Measurements from ENCODE around the gene UBE2D3. TPM values are rescaled to one million over a fixed set of nuclear protein-coding genes. Genes with fewer than 3 reads are reported as not detected.

The UBE2D3 gene
- total RNA-seq (2014; rRNA removed; shearing (Covaris generic)): 363 and 374 TPM in 2 replicates
- 347 and 355 TPM in 2 replicates for total RNA-seq (2022)
- percentile 97 among the genes with signal in this experiment for Bru-seq, nascent RNA
- percentile 96 among the genes with signal in this experiment for BruChase-seq, experiment 1, labeled RNA remaining after a 6-hour chase
- BruChase-seq, experiment 2, labeled RNA remaining after a 2-hour chase: percentile 95 among the genes with signal in this experiment
- long read RNA-seq, full-length matches to known transcripts: 579 of 697 reads
- long read RNA-seq, partial matches to known transcripts: 44 of 697 reads
- long read RNA-seq, other reads (novel, unspliced or antisense): 74 of 697 reads

DNA sequence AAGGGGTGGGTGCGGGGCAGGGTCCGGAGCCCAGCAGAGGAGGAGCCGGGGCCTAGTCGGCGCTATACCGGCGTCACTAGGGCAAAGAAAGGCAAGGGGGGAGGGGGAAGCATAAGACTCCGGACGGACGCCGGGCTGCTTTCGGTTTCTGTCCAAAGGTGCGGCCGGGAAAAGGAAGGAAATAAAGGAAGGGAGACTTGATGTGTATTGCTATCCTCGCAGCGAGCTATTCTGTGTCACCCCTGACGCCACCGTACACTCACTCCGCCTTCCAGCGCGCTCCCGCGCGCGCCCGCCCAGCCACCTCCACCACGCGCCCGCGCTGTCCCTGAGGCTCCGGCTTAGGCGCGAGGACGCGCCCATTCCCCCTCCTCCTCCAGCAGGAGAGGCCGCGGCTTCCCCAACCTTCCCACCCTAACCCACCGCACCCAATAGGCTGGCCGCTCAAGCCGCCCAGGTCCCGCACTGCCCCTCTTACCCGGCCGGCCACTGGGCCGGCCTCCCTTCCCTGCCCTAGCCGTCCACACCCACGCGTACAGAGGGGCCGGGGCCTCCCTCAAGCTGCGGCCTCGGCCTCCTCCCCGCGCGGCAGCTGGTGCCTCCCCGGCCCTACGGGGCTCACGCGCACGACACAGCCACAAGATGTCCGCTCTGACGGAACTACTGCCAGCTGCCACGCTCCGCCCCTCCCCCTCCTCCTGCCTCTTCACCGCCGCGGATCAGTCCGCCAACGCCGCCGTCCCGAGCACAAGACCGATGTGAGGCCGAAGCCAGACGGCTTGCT, at the start of gene UBE2D3:
Gene UBE2D3 (minus strand): TSS at position 662 of the 784 bp plus-strand sequence. CDS start 1,043 bp downstream, outside the sequence.
- Histone ChIP-seq H3K9me3 (ENCODE audit: low read length) (no peaks in the 10 kb centered on the region), H3K9me2 (ENCODE audit: insufficient read depth, low read length) (no peaks in the 10 kb centered on the region), H3K4me1 (ENCODE audit: insufficient read depth, low read length, poor library complexity, severe bottlenecking) (peaks cover 41% of the 10 kb centered on the region), H4K20me1 (ENCODE audit: insufficient read depth, low read length) (peaks cover 29% of the 10 kb centered on the region), H3K4me2 (ENCODE audit: low read length) (peak within 1 kb of the TSS; percentile 92), H3K4me3 (ENCODE audit: low read depth, low read length, poor library complexity, severe bottlenecking) (peak within 1 kb of the TSS; percentile 89), H2AFZ (ENCODE audit: low read length) (peak within 1 kb of the TSS; percentile 11; the same call in 1 of the 2 replicates), H3K79me2 (ENCODE audit: insufficient read depth, low read depth, low read length) (peaks cover 84% of the 10 kb centered on the region), H3K36me3 (ENCODE audit: insufficient read depth, low read length) (peaks cover 46% of the 10 kb centered on the region), H3K27ac (ENCODE audit: low read depth, low read length, poor library complexity, severe bottlenecking) (peak within 1 kb of the TSS; percentile 94)
- ChIA-PET POLR2A (interaction anchor here (0.5 to 11.2 kb wide), 18 partner anchors 11 to 397 kb away, joined by 3 to 116 read pairs (median 4); partner anchors contain the start of genes CISD2 and MANBA), CTCF (ENCODE audit: unreplicated experiment) (interaction anchor here (0.8 to 1.6 kb wide), 4 partner anchors 9 to 273 kb away, joined by 3 to 7 read pairs (median 4); partner anchors contain the start of gene CISD2)
- TF ChIP-seq, protein P1, sequence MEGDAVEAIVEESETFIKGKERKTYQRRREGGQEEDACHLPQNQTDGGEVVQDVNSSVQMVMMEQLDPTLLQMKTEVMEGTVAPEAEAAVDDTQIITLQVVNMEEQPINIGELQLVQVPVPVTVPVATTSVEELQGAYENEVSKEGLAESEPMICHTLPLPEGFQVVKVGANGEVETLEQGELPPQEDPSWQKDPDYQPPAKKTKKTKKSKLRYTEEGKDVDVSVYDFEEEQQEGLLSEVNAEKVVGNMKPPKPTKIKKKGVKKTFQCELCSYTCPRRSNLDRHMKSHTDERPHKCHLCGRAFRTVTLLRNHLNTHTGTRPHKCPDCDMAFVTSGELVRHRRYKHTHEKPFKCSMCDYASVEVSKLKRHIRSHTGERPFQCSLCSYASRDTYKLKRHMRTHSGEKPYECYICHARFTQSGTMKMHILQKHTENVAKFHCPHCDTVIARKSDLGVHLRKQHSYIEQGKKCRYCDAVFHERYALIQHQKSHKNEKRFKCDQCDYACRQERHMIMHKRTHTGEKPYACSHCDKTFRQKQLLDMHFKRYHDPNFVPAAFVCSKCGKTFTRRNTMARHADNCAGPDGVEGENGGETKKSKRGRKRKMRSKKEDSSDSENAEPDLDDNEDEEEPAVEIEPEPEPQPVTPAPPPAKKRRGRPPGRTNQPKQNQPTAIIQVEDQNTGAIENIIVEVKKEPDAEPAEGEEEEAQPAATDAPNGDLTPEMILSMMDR (conservative IDR thresholded peaks at IDR 0.05; ENCODE audit: low read length): peak; percentile 32; the same call in 1 of the 2 replicates
- TF ChIP-seq EZH2phosphoT487 (IDR thresholded peaks at IDR 0.05; ENCODE audit: borderline replicate concordance, low read depth, low read length): no peak
- intact Hi-C loops (cut with micrococcal nuclease; ENCODE audit: unreplicated experiment): loop anchor here (1.0 to 5.0 kb wide), 6 partner anchors 66 to 1480 kb away; partner anchors contain the start of genes BDH2, NFKB1, PPP3CA and SLC39A8
- BruUV-seq (replicated peaks): no TSS peak
- DNase-seq (ENCODE audit: low spot score): peak; percentile 93

DNA sequence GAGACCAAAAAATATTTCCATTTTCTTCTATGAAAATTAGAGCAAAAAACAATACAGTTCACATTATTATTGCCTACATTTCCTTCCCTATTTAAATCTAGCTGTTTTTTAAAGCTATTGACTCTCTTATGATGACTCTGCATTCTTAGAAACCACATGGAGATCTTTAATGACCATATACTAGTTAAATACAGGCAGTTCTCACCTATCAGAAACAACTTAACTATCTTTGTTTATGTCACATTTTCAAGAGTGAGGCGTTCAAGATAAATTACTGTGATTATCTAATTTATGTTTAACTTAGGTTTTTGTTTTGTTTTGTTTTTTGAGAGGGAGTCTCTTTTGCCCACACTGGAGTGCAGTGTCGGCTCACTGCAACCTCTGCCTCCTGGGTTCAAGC, 44.4 kb upstream of the UBE2D3 start:
- Histone ChIP-seq H4K20me1 (ENCODE audit: insufficient read depth, low read length) (no peaks in the 10 kb centered on the region), H3K9me2 (ENCODE audit: insufficient read depth, low read length) (no peaks in the 10 kb centered on the region), H3K4me2 (ENCODE audit: low read length) (peak overlapping the region; percentile 86), H3K79me2 (ENCODE audit: insufficient read depth, low read depth, low read length) (peaks cover 85% of the 10 kb centered on the region), H3K4me1 (ENCODE audit: insufficient read depth, low read length, poor library complexity, severe bottlenecking) (peaks cover 29% of the 10 kb centered on the region), H3K9me3 (ENCODE audit: low read length) (peaks cover 16% of the 10 kb centered on the region), H3K36me3 (ENCODE audit: insufficient read depth, low read length) (peaks cover 48% of the 10 kb centered on the region), H3K4me3 (ENCODE audit: low read depth, low read length, poor library complexity, severe bottlenecking) (peak overlapping the region; percentile 74), H2AFZ (ENCODE audit: low read length) (no peak overlapping the region), H3K27ac (ENCODE audit: low read depth, low read length, poor library complexity, severe bottlenecking) (no peak overlapping the region)
- no peak for DNase-seq (ENCODE audit: low spot score)
- TF ChIP-seq EZH2phosphoT487 (IDR thresholded peaks at IDR 0.05; ENCODE audit: borderline replicate concordance, low read depth, low read length): no peak
- TF ChIP-seq, protein P1 (conservative IDR thresholded peaks at IDR 0.05; ENCODE audit: low read length): no peak
- POLR2A ChIA-PET: interaction anchor here (1.2 to 2.0 kb wide), 4 partner anchors 10 to 181 kb away, joined by 3 to 7 read pairs (median 6); no protein-coding TSS in a partner anchor
- no TSS peak for BruUV-seq (replicated peaks)
- CTCF ChIA-PET (ENCODE audit: unreplicated experiment): interaction anchor here (0.6 kb wide), 1 partner anchor 25 kb away, joined by 3 read pairs; no protein-coding TSS in a partner anchor
- intact Hi-C loops (cut with micrococcal nuclease; ENCODE audit: unreplicated experiment): no loop called here
